ENCODE data around the gene TXNDC12. TPM values are rescaled to one million over a fixed set of nuclear protein-coding genes. Genes with fewer than 3 reads are reported as not detected.
"Not testable (repeated sequence)": the region's sequence is repeated elsewhere in the genome, so short reads cannot be mapped to it uniquely, and the experiment has no call there.

The TXNDC12 gene
- total and polyA plus RNA-seq, 12 donors, result 15.6 to 34.9 (median 27.3) TPM

GRCh38 chr1:52096216-52096615 is 41.2 kb upstream of the TXNDC12 start:
- DNase-seq (no peak), ATAC-seq (no peak)
- intact Hi-C loops (cut with DNase I), result no loop called here
- Histone ChIP-seq H3K27me3 (peaks cover 0 to 4% (median 0%) of the 10 kb centered on the region in 7 donors), H3K4me3 (no peak overlapping the region), H3K36me3 (peaks cover 0 to 8% (median 0%) of the 10 kb centered on the region in 9 donors), H3K27ac (no peak overlapping the region), H3K9me3 (peaks cover 0 to 4% (median 0%) of the 10 kb centered on the region in 11 donors), H3K4me1 (no peaks in the 10 kb centered on the region)
- 76 to 81% methylated on average over 8 of the region's 8 CpGs for WGBS, 2 donors
- no peak for TF ChIP-seq CTCF (IDR thresholded peaks at IDR 0.05)

- H3K9me3 ChIP-seq; H3K4me1 ChIP-seq; DNase-seq; H3K4me3 ChIP-seq; H3K27ac ChIP-seq; intact Hi-C loops (cut with DNase I); H3K27me3 ChIP-seq; ATAC-seq: not testable (repeated sequence)
- 91 to 96% methylated on average over 7 of the region's 7 CpGs for WGBS, 2 donors
- H3K36me3 ChIP-seq, result peaks cover 0 to 27% (median 0%) of the 10 kb centered on the region in 9 donors
These were observed 39.3 kb upstream of the TXNDC12 start for GRCh38 chr1:52094300-52094699.

- H3K4me1 ChIP-seq; ATAC-seq; intact Hi-C loops (cut with DNase I); H3K9me3 ChIP-seq; H3K27me3 ChIP-seq; H3K27ac ChIP-seq; H3K4me3 ChIP-seq; DNase-seq: not testable (repeated sequence)
- H3K36me3 ChIP-seq, result peaks cover 0 to 87% (median 4%) of the 10 kb centered on the region in 9 donors
These were observed 32.9 kb upstream of the TXNDC12 start for GRCh38 chr1:52087892-52088291.

GRCh38 chr1:52080014-52080415 is 25.0 kb upstream of the TXNDC12 start:
- H3K27ac ChIP-seq, result no peak overlapping the region
- H3K4me3 ChIP-seq, result no peak overlapping the region
- no peak for ATAC-seq
- H3K27me3 ChIP-seq, result no peaks in the 10 kb centered on the region
- no peak for DNase-seq
- TF ChIP-seq CTCF (IDR thresholded peaks at IDR 0.05), result no peak
- peaks cover 0 to 4% (median 0%) of the 10 kb centered on the region in 9 donors for H3K4me1 ChIP-seq
- WGBS, 2 donors, result 92 to 93% methylated on average over 3 of the region's 3 CpGs
- intact Hi-C loops (cut with DNase I), result no loop called here
- no peaks in the 10 kb centered on the region for H3K9me3 ChIP-seq
- H3K36me3 ChIP-seq, result peaks cover 0 to 63% (median 0%) of the 10 kb centered on the region in 9 donors

GRCh38 chr1:52077277-52077676 is 22.3 kb upstream of the TXNDC12 start:
- not testable (repeated sequence) for ATAC-seq, H3K27ac ChIP-seq, H3K4me3 ChIP-seq

GRCh38 chr1:52072291-52072690 is 17.3 kb upstream of the TXNDC12 start:
- DNase-seq (no peak), ATAC-seq (no peak)
- H3K4me3 ChIP-seq, result no peak overlapping the region
- no peaks in the 10 kb centered on the region for H3K9me3 ChIP-seq
- H3K4me1 ChIP-seq, result peaks cover 0 to 8% (median 0%) of the 10 kb centered on the region in 9 donors
- H3K36me3 ChIP-seq, result peaks cover 0 to 73% (median 4%) of the 10 kb centered on the region in 9 donors
- H3K27ac ChIP-seq, result no peak overlapping the region
- no peak for TF ChIP-seq CTCF (IDR thresholded peaks at IDR 0.05)
- 82 to 92% methylated on average over 6 of the region's 6 CpGs for WGBS, 2 donors
- H3K27me3 ChIP-seq, result no peaks in the 10 kb centered on the region
- intact Hi-C loops (cut with DNase I), result no loop called here

More at GRCh38 chr1:52077277-52077676, 22.3 kb upstream of the TXNDC12 start:
- H3K9me3 ChIP-seq; DNase-seq; H3K27me3 ChIP-seq; intact Hi-C loops (cut with DNase I); H3K4me1 ChIP-seq: not testable (repeated sequence)
- H3K36me3 ChIP-seq, result peaks cover 0 to 71% (median 3%) of the 10 kb centered on the region in 9 donors
- 91 to 93% methylated on average over 6 of the region's 6 CpGs for WGBS, 2 donors
